ENCODE data around the gene CCL23. TPM values are rescaled to one million over a fixed set of nuclear protein-coding genes. Genes with fewer than 3 reads are reported as not detected.

Gene CCL23
- polyA plus RNA-seq, 3 donors: 0.31 to 0.89 TPM; not detected in 1

DNA sequence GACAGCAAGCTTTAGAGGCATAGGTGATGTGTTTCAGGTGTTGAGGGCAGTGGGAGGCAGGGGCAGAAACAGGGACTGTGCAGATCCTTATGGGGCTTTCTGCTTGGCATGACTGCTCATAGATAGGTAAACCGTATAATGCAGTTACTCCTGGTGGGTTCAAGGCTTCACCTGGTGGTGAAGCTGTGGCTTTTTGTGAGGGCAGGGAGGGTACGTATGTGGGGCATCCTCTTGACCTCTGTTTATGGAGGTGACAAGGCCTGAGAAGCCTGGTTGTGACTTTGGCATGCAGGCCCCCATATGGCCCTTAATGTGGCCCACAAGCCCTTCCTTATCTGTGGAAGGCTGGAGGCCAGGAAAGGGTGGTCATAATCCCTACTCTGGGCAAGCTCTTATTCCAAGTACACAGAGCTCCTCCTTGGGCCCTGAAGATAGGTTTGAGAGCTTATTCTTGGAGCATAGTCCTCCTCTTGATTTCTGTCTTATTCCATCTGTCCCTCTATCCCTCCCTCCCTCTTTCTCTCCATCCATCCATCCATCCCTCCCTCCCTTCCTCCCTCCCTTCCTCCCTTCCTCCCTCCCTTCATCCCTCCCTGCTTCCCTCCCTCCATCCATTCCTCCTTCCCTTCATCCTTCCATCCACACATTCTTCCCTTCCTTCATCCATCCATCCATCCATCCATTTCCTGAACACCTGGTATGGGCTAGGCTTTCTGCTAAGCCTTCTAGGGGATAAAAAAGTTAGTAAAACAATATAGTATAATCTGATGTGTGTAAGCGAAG lies 35.2 kb downstream of the CCL23 start:
- Mint-ChIP-seq H3K27me3 (ENCODE audit: low read depth in 3 of 3) (peaks cover 0 to 3% (median 0%) of the 10 kb centered on the region in 3 donors), H3K27ac (no peak overlapping the region), H3K4me3 (no peak overlapping the region), H3K9me3 (peaks cover 0 to 1% (median 0%) of the 10 kb centered on the region in 7 donors), H3K4me1 (no peaks in the 10 kb centered on the region), H3K36me3 (no peaks in the 10 kb centered on the region)
- TF ChIP-seq, protein P1, sequence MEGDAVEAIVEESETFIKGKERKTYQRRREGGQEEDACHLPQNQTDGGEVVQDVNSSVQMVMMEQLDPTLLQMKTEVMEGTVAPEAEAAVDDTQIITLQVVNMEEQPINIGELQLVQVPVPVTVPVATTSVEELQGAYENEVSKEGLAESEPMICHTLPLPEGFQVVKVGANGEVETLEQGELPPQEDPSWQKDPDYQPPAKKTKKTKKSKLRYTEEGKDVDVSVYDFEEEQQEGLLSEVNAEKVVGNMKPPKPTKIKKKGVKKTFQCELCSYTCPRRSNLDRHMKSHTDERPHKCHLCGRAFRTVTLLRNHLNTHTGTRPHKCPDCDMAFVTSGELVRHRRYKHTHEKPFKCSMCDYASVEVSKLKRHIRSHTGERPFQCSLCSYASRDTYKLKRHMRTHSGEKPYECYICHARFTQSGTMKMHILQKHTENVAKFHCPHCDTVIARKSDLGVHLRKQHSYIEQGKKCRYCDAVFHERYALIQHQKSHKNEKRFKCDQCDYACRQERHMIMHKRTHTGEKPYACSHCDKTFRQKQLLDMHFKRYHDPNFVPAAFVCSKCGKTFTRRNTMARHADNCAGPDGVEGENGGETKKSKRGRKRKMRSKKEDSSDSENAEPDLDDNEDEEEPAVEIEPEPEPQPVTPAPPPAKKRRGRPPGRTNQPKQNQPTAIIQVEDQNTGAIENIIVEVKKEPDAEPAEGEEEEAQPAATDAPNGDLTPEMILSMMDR (IDR thresholded peaks at IDR 0.05): no peak
- H3K4me2 ChIP-seq (replicated peaks; ENCODE audit: extremely low read depth, low read length, poor library complexity, severe bottlenecking): no peak overlapping the region
- H3K4me3 ChIP-seq (replicated peaks in 1 of 3; ENCODE audit: low read depth in 2 of 3, low read length in 3 of 3): no peak overlapping the region
- H3K27ac ChIP-seq (ENCODE audit: low read depth in 1 of 2, low read length in 2 of 2): no peak overlapping the region
- DNase-seq: no peak
- H3K79me2 ChIP-seq (ENCODE audit: insufficient read depth, low read length): no peaks in the 10 kb centered on the region
- no peak overlapping the region for H3K9ac ChIP-seq (ENCODE audit: insufficient read depth, low read length, poor library complexity, severe bottlenecking)
- no peak overlapping the region for H2AFZ ChIP-seq (ENCODE audit: insufficient read depth, low read depth, low read length, poor library complexity, severe bottlenecking)
- 90% methylated on average over 2 of the region's 3 CpGs for WGBS (ENCODE audit: insufficient coverage)
- intact Hi-C loops (cut with micrococcal nuclease): loop anchor here in 1 of 2 donors (10.0 kb wide), 1 partner anchor 82 kb away; the partner anchor contains the start of gene CCL18
- H3K9me3 ChIP-seq (replicated peaks in 1 of 2; ENCODE audit: control insufficient read depth in 1 of 2, insufficient read depth in 1 of 2, low read length in 2 of 2): no peaks in the 10 kb centered on the region
- H4K20me1 ChIP-seq (ENCODE audit: insufficient read depth, low read length): no peaks in the 10 kb centered on the region
- H3K36me3 ChIP-seq (replicated peaks in 1 of 2; ENCODE audit: control insufficient read depth in 1 of 2, insufficient read depth in 2 of 2, low read length in 2 of 2): no peaks in the 10 kb centered on the region
- no peaks in the 10 kb centered on the region for H3K4me1 ChIP-seq (ENCODE audit: control insufficient read depth in 1 of 2, insufficient read depth in 2 of 2, low read length in 2 of 2)
- no peaks in the 10 kb centered on the region for H3K27me3 ChIP-seq (ENCODE audit: control insufficient read depth in 2 of 2, insufficient read depth in 2 of 2, low read length in 2 of 2)

DNA sequence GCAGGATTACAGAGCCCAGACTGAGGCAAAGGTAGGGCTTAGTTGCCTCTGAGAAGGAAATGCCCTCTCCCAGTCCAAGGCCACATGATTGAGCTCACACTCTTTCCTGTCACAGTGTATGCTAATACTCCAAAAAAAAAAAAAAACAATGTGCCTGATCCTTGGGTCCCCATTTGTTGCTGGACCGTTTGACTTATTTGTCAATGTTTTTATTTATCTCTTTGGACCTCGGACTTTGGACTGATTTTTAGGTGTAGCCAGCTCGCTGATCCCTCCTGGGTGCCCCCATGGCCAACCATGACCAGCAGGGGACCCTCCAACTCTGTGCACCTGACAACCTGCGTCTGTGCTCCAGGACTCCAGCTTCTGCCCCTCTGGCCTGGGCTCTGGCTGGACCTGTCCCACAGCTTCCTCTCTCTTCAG lies 35.9 kb downstream of the CCL23 start:
- no peak overlapping the region for H3K27ac Mint-ChIP-seq
- WGBS (ENCODE audit: insufficient coverage): 73% methylated on average over 4 of the region's 4 CpGs
- no peaks in the 10 kb centered on the region for H3K4me1 Mint-ChIP-seq
- TF ChIP-seq, protein P1 (IDR thresholded peaks at IDR 0.05): no peak
- no peak overlapping the region for H2AFZ ChIP-seq (ENCODE audit: insufficient read depth, low read depth, low read length, poor library complexity, severe bottlenecking)
- H3K79me2 ChIP-seq (ENCODE audit: insufficient read depth, low read length): no peaks in the 10 kb centered on the region
- H4K20me1 ChIP-seq (ENCODE audit: insufficient read depth, low read length): no peaks in the 10 kb centered on the region
- no peak for DNase-seq
- H3K9me3 ChIP-seq (replicated peaks in 1 of 2; ENCODE audit: control insufficient read depth in 1 of 2, insufficient read depth in 1 of 2, low read length in 2 of 2): no peaks in the 10 kb centered on the region
- peaks cover 0 to 1% (median 0%) of the 10 kb centered on the region in 7 donors for H3K9me3 Mint-ChIP-seq
- no peak overlapping the region for H3K4me3 Mint-ChIP-seq
- H3K4me2 ChIP-seq (replicated peaks; ENCODE audit: extremely low read depth, low read length, poor library complexity, severe bottlenecking): no peak overlapping the region
- no peak overlapping the region for H3K4me3 ChIP-seq (replicated peaks in 1 of 3; ENCODE audit: low read depth in 2 of 3, low read length in 3 of 3)
- no peaks in the 10 kb centered on the region for H3K36me3 Mint-ChIP-seq
- no peaks in the 10 kb centered on the region for H3K4me1 ChIP-seq (ENCODE audit: control insufficient read depth in 1 of 2, insufficient read depth in 2 of 2, low read length in 2 of 2)
- no peaks in the 10 kb centered on the region for H3K27me3 ChIP-seq (ENCODE audit: control insufficient read depth in 2 of 2, insufficient read depth in 2 of 2, low read length in 2 of 2)
- intact Hi-C loops (cut with micrococcal nuclease): loop anchor here in 1 of 2 donors (10.0 kb wide), 1 partner anchor 83 kb away; the partner anchor contains the start of gene CCL18
- no peak overlapping the region for H3K27ac ChIP-seq (ENCODE audit: low read depth in 1 of 2, low read length in 2 of 2)
- H3K9ac ChIP-seq (ENCODE audit: insufficient read depth, low read length, poor library complexity, severe bottlenecking): no peak overlapping the region
- H3K27me3 Mint-ChIP-seq (ENCODE audit: low read depth in 3 of 3): peaks cover 0 to 3% (median 0%) of the 10 kb centered on the region in 3 donors
- H3K36me3 ChIP-seq (replicated peaks in 1 of 2; ENCODE audit: control insufficient read depth in 1 of 2, insufficient read depth in 2 of 2, low read length in 2 of 2): no peaks in the 10 kb centered on the region

All from CD14-positive monocyte (primary cell).